GM12878 (cell line): ENCODE measurements around the gene GRIK2. TPM values are rescaled to one million over a fixed set of nuclear protein-coding genes. Genes with fewer than 3 reads are reported as not detected.

Source experiments
- ATAC-seq: fragments of 200-7000 bp; cut with Tn5 transposase; 3 replicates; pipeline ENCODE4 v1.9.1; 2020; ENCODE audit warnings: mild to moderate bottlenecking, moderate library complexity
- BruUV-seq: library from RNA; stranded (reverse); fragments of 400-500 nt; replicated peaks from 2 replicates; lab custom pipeline; 2021; lab: Mats Ljungman, UMichigan
- CTCF ChIA-PET: fragments of 300-600 bp; sonication (Branson Sonifier 250); formaldehyde crosslinking; extraction: SDS; loops from one replicate; lab custom pipeline; 2021; ENCODE audit warnings: inconsistent platforms; lab: Yijun Ruan, JAX
- POLR2A ChIA-PET: fragments of 350-600 bp; formaldehyde crosslinking; extraction: SDS; loops from one replicate; lab custom pipeline; 2021; ENCODE audit warnings: inconsistent platforms; lab: Charles Lee
- RAD21 ChIA-PET: fragments of 300-600 bp; sonication (Branson Sonifier 250); formaldehyde crosslinking; loops from one replicate; lab custom pipeline; 2023; ENCODE audit warnings: antibody characterized with exemption; ENCODE audit not compliant: unreplicated experiment; lab: Charles Lee
- SMC1A ChIA-PET: fragments of 300-600 bp; sonication (Branson Sonifier 250); formaldehyde crosslinking; loops from one replicate; lab custom pipeline; 2023; ENCODE audit not compliant: unreplicated experiment, uncharacterized antibody; lab: Charles Lee
- DNase-seq: peaks from one replicate; pipeline ENCODE4 v3.0.0-alpha.2; 2011; ENCODE audit warnings: low read depth, low spot score
- FAIRE-seq: peaks from 3 replicates; lab custom pipeline; 2011; peaks lifted over from hg19 to GRCh38; lab: Jason Lieb, UNC
- H2AFZ ChIP-seq: 2 replicates; pipeline ENCODE4 v1.6.0; 2011; ENCODE audit warnings: low read depth, low read length, control low read depth; ENCODE audit not compliant: control insufficient read depth
- H3K27ac ChIP-seq: 2 replicates; pipeline ENCODE4 v1.5.1; 2011; ENCODE audit warnings: control low read depth; ENCODE audit not compliant: control insufficient read depth, insufficient read depth
- H3K27me3 ChIP-seq, 2 experiments: replicated peaks in 1 of 2; 2 replicates each; pipeline versions ENCODE4 v1.6.0 to v1.6.1; 2011; ENCODE audit warnings: low read length in 1 of 2; ENCODE audit not compliant: control insufficient read depth in 2 of 2, insufficient read depth in 2 of 2
- H3K36me3 ChIP-seq, 2 experiments: 2 replicates each; pipeline ENCODE4 v1.5.1; 2011; ENCODE audit warnings: low read length in 1 of 2; ENCODE audit not compliant: control insufficient read depth in 2 of 2, insufficient read depth in 2 of 2
- H3K4me1 ChIP-seq: 2 replicates; pipeline ENCODE4 v1.6.1; 2011; ENCODE audit warnings: mild to moderate bottlenecking, low read length, moderate library complexity, mixed read lengths; ENCODE audit not compliant: control insufficient read depth, insufficient read depth
- H3K4me2 ChIP-seq: 2 replicates; pipeline ENCODE4 v1.6.0; 2011; ENCODE audit warnings: control low read depth; ENCODE audit not compliant: control insufficient read depth, insufficient read depth
- H3K4me3 ChIP-seq: fragments of 200-600 bp; sonication (generic); 2 replicates; pipeline ENCODE4 v1.5.1; 2016
- H3K79me2 ChIP-seq: 2 replicates; pipeline ENCODE4 v1.6.0; 2011; ENCODE audit warnings: low read length; ENCODE audit not compliant: control insufficient read depth, insufficient read depth
- H3K9ac ChIP-seq: 2 replicates; pipeline ENCODE4 v1.8.0; 2011; ENCODE audit warnings: low read length, control low read depth, mixed read lengths; ENCODE audit not compliant: control insufficient read depth, insufficient read depth
- H3K9me3 ChIP-seq: replicated peaks from 3 replicates; pipeline ENCODE4 v1.5.1; 2011; ENCODE audit warnings: mild to moderate bottlenecking, low read length; ENCODE audit not compliant: control insufficient read depth, insufficient read depth
- H4K20me1 ChIP-seq: 2 replicates; pipeline ENCODE4 v1.6.0; 2011; ENCODE audit not compliant: control insufficient read depth, insufficient read depth
- BCL11A ChIP-seq: IDR thresholded peaks from 2 replicates; pipeline ENCODE4 v1.6.1; 2011; ENCODE audit warnings: low read depth, low read length
- RB1 ChIP-seq: fragments of 450-650 bp; formaldehyde crosslinking; IDR thresholded peaks from 2 replicates; pipeline ENCODE4 v1.6.1; 2017; ENCODE audit warnings: mild to moderate bottlenecking, borderline replicate concordance
- RELB ChIP-seq: fragments of 450-650 bp; IDR thresholded peaks from 2 replicates; pipeline ENCODE4 v1.6.1; 2017; ENCODE audit warnings: low read depth, mild to moderate bottlenecking, moderate library complexity
- SMAD5 ChIP-seq: IDR thresholded peaks from 2 replicates; pipeline ENCODE4 v1.6.1; 2016; ENCODE audit warnings: antibody characterized with exemption, low read depth
- SP1 ChIP-seq: IDR thresholded peaks from one replicate; pipeline ENCODE4 v1.6.1; 2011; ENCODE audit warnings: low read depth, low read length
- YBX1 ChIP-seq: fragments of 450-650 bp; IDR thresholded peaks from 2 replicates; pipeline ENCODE4 v1.6.1; 2016; ENCODE audit warnings: antibody characterized with exemption
- WGBS: methylation state at CpG from one replicate; pipeline ENCODE4 v1.1.6; 2016; ENCODE audit warnings: low lambda C conversion rate; ENCODE audit not compliant: insufficient replicate concordance, insufficient coverage; ENCODE audit errors: missing lambda C conversion rate; 5-methylcytosine and 5-hydroxymethylcytosine counted together
- in situ Hi-C: fragments of 300-500 bp; cut with MboI; formaldehyde crosslinking; loops from 9 replicates; pipeline ENCODE4 v1.14.3; 2018; ENCODE audit warnings: mixed read lengths
- intact Hi-C: fragments of 100-400 bp; cut with micrococcal nuclease; formaldehyde crosslinking; loops from one replicate; pipeline ENCODE4 v1.14.2; 2022; ENCODE audit not compliant: unreplicated experiment
- polyA plus RNA-seq, 11 experiments: library from polyadenylated mRNA; depleted of rRNA in 4 of 11; unstranded in 6 of 11; stranded (reverse) in 5 of 11; fragments of >200 nt; fragmentation: Nextera tagmentation in 4 of 11; fragmentation: Illumina TruSeq in 1 of 11; extraction: Ambion mirVana in 4 of 11; extraction: Trizol in 1 of 11; gene quantifications; 1 replicate in 1 of 11; 2 replicates in 10 of 11; pipeline versions ENCODE4 v1.2.1 to v1.2.3, GENCODE V29; 2011 to 2016; ENCODE audit warnings: inconsistent platforms in 2 of 11, missing spikeins in 2 of 11, low read depth in 1 of 11
- total RNA-seq, 4 experiments: library from RNA; depleted of rRNA in 3 of 4; stranded (reverse); fragments of >200 nt in 3 of 4; fragmentation: Illumina TruSeq in 1 of 4; extraction: Trizol in 1 of 4; gene quantifications; 2 replicates each; pipeline versions ENCODE4 v1.2.1 to v1.2.3, GENCODE V29; 2013 to 2021
- TF ChIP-seq, protein P1 (sequence below): fragments of 450-650 bp; IDR thresholded peaks from 2 replicates; pipeline ENCODE4 v1.6.1; 2016; ENCODE audit warnings: mild to moderate bottlenecking

Gene GRIK2
- total and polyA plus RNA-seq, 10 of the 15 experiments (the other 5 are each of a cell fraction or from before 2014, with no cell fraction given): not detected

DNA sequence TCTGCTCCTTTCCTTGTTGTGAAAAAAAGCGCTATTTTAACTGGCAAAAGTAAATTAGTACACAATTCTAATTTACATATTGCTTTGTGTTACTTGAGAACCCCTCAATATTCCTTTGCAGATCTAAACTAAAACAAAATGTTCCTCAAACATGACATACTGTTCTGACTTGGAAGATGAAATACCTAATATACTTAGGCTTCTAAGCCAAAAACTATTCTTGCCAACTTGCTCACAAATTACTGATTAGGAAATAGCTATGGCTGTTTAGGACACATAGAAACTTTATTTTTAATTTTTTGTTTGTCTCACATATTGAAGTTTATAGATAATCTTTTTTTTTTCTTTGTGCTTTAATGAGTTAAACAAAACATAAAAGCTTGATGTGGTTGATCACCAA is 542.2 kb downstream of the GRIK2 start (continued):
- no peak for TF ChIP-seq RB1
- TF ChIP-seq, all 136 proteins: peak for 0

DNA sequence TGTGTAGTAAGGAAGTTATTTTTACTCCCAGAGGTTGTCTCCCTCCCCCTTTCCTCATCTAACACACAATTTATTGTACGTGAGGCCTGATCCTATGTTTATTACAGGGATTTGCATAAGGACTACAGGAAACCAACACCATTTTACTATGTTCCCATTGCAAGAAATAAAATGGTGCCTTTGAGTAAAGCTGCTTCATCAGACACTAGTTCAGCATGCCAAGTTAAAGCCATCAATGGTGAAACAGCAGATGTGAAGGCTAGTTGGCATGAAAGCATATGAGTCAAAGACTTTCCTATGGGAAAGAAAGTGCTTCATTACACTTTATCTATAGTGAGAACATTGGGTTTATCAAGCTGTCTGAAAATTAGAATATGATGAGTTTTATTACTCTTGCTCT is 543.0 kb downstream of the GRIK2 start:
- intact Hi-C loops (no loop called here), in situ Hi-C loops (no loop called here)
- RAD21 ChIA-PET: no interaction called here
- Histone ChIP-seq H2AFZ (no peak overlapping the region), H3K4me3 (no peak overlapping the region), H3K27ac (no peak overlapping the region), H3K79me2 (no peaks in the 10 kb centered on the region), H3K4me1 (no peaks in the 10 kb centered on the region), H3K36me3 (no peaks in the 10 kb centered on the region), H3K27me3 (no peaks in the 10 kb centered on the region), H3K9ac (no peak overlapping the region), H3K4me2 (no peak overlapping the region), H3K9me3 (no peaks in the 10 kb centered on the region), H4K20me1 (no peaks in the 10 kb centered on the region)
- TF ChIP-seq SP1 (no peak), SMAD5 (no peak), BCL11A (no peak), RELB (no peak), YBX1 (no peak)
- TF ChIP-seq, protein P1, sequence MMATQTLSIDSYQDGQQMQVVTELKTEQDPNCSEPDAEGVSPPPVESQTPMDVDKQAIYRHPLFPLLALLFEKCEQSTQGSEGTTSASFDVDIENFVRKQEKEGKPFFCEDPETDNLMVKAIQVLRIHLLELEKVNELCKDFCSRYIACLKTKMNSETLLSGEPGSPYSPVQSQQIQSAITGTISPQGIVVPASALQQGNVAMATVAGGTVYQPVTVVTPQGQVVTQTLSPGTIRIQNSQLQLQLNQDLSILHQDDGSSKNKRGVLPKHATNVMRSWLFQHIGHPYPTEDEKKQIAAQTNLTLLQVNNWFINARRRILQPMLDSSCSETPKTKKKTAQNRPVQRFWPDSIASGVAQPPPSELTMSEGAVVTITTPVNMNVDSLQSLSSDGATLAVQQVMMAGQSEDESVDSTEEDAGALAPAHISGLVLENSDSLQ: no peak
- no TSS peak for BruUV-seq
- DNase-seq (no peak), ATAC-seq (no peak), FAIRE-seq (no peak)
- SMC1A ChIA-PET: no interaction called here
- POLR2A ChIA-PET: no interaction called here
- CTCF ChIA-PET: no interaction called here
- WGBS: 0% methylated on average over 1 of the region's 1 CpG
